CD14-positive monocyte (primary cell): ENCODE measurements around the gene MOB3A. TPM values are rescaled to one million over a fixed set of nuclear protein-coding genes. Genes with fewer than 3 reads are reported as not detected.

Experiments
- DNase-seq, 3 donors: peaks; one replicate each; pipeline ENCODE4 v3.0.0-alpha.2; 2011 to 2022
- H2AFZ ChIP-seq: 2 replicates; pipeline ENCODE4 v1.6.0; 2012; ENCODE audit warnings: mild to moderate bottlenecking, low read depth, low read length, inconsistent platforms; ENCODE audit not compliant: insufficient read depth, poor library complexity, severe bottlenecking
- H3K27ac ChIP-seq, 2 donors: 1 replicate in 1 of 2; 2 replicates in 1 of 2; pipeline ENCODE4 v1.5.1; 2012 to 2013; ENCODE audit warnings: low read length in 2 of 2, control low read depth in 1 of 2, inconsistent platforms in 1 of 2, low read depth in 1 of 2, mild to moderate bottlenecking in 1 of 2
- H3K27me3 ChIP-seq, 2 donors: one replicate each; pipeline versions ENCODE4 v1.6.0 to v1.6.1; 2011 to 2013; ENCODE audit warnings: low read length in 2 of 2; ENCODE audit not compliant: control insufficient read depth in 2 of 2, insufficient read depth in 2 of 2
- H3K36me3 ChIP-seq, 2 donors: replicated peaks in 1 of 2; 1 replicate in 1 of 2; 2 replicates in 1 of 2; pipeline versions ENCODE4 v1.5.1 to v1.6.1; 2012 to 2013; ENCODE audit warnings: low read length in 2 of 2, control low read depth in 1 of 2, inconsistent platforms in 1 of 2, mild to moderate bottlenecking in 1 of 2; ENCODE audit not compliant: insufficient read depth in 2 of 2, control insufficient read depth in 1 of 2
- H3K4me1 ChIP-seq, 2 donors: 1 replicate in 1 of 2; 2 replicates in 1 of 2; pipeline versions ENCODE4 v1.5.1 to v1.6.1; 2012 to 2013; ENCODE audit warnings: low read length in 2 of 2, control low read depth in 1 of 2, inconsistent platforms in 1 of 2, mild to moderate bottlenecking in 1 of 2, moderate library complexity in 1 of 2; ENCODE audit not compliant: insufficient read depth in 2 of 2, control insufficient read depth in 1 of 2
- H3K4me2 ChIP-seq: replicated peaks from 2 replicates; pipeline ENCODE3; 2012; ENCODE audit warnings: low read length, moderate library complexity, mild to moderate bottlenecking; ENCODE audit not compliant: poor library complexity, severe bottlenecking; ENCODE audit errors: extremely low read depth
- H3K4me3 ChIP-seq, 3 experiments: fragments of 200-600 bp in 1 of 3; sonication (generic) in 1 of 3; replicated peaks in 1 of 3; 1 replicate in 2 of 3; 2 replicates in 1 of 3; pipeline ENCODE4 v1.5.1; 2011 to 2013; ENCODE audit warnings: low read length in 3 of 3, mild to moderate bottlenecking in 3 of 3, control low read depth in 2 of 3, low read depth in 2 of 3, inconsistent platforms in 1 of 3, moderate library complexity in 1 of 3
- H3K79me2 ChIP-seq: 2 replicates; pipeline ENCODE4 v1.6.0; 2012; ENCODE audit warnings: mild to moderate bottlenecking, control low read depth, inconsistent platforms, low read length, moderate library complexity; ENCODE audit not compliant: insufficient read depth
- H3K9ac ChIP-seq: 2 replicates; pipeline ENCODE4 v1.6.0; 2017; ENCODE audit warnings: low read length, mild to moderate bottlenecking; ENCODE audit not compliant: insufficient read depth, poor library complexity, severe bottlenecking
- H3K9me3 ChIP-seq, 2 donors: replicated peaks in 1 of 2; 1 replicate in 1 of 2; 2 replicates in 1 of 2; pipeline versions ENCODE4 v1.5.1 to v1.6.1; 2012 to 2013; ENCODE audit warnings: low read length in 2 of 2, control low read depth in 1 of 2; ENCODE audit not compliant: control insufficient read depth in 1 of 2, insufficient read depth in 1 of 2
- H4K20me1 ChIP-seq: 2 replicates; pipeline ENCODE4 v1.6.0; 2012; ENCODE audit warnings: mild to moderate bottlenecking, low read length, control low read depth, moderate library complexity; ENCODE audit not compliant: insufficient read depth
- H3K27ac Mint-ChIP-seq, 7 donors: one replicate each; pipeline ENCODE4 v1.8.0; 2020; ENCODE audit warnings: mild to moderate bottlenecking in 7 of 7, mixed read lengths in 7 of 7, moderate library complexity in 6 of 7, inconsistent platforms in 2 of 7
- H3K27me3 Mint-ChIP-seq, 3 donors: one replicate each; pipeline ENCODE4 v1.8.0; 2021 to 2022; ENCODE audit warnings: low read depth in 3 of 3, mild to moderate bottlenecking in 3 of 3, mixed read lengths in 3 of 3, moderate library complexity in 3 of 3, inconsistent platforms in 1 of 3
- H3K36me3 Mint-ChIP-seq, 2 donors: one replicate each; pipeline ENCODE4 v1.8.0; 2020; ENCODE audit warnings: mixed read lengths in 2 of 2, inconsistent platforms in 1 of 2, mild to moderate bottlenecking in 1 of 2
- H3K4me1 Mint-ChIP-seq: one replicate; pipeline ENCODE4 v1.8.0; 2020; ENCODE audit warnings: mild to moderate bottlenecking, mixed read lengths
- H3K4me3 Mint-ChIP-seq, 2 donors: one replicate each; pipeline ENCODE4 v1.8.0; 2020; ENCODE audit warnings: mild to moderate bottlenecking in 2 of 2, mixed read lengths in 2 of 2, moderate library complexity in 1 of 2
- H3K9me3 Mint-ChIP-seq, 7 donors: one replicate each; pipeline ENCODE4 v1.8.0; 2020 to 2022; ENCODE audit warnings: mixed read lengths in 7 of 7, mild to moderate bottlenecking in 6 of 7, moderate library complexity in 6 of 7, inconsistent platforms in 2 of 7
- CTCF ChIP-seq: fragments of 200-600 bp; IDR thresholded peaks from one replicate; pipeline ENCODE4 v1.8.0; 2022; ENCODE audit warnings: antibody characterized with exemption, mild to moderate bottlenecking
- WGBS: methylation state at CpG from one replicate; pipeline ENCODE4 v1.1.5; 2013; ENCODE audit warnings: missing lambda C conversion rate; ENCODE audit not compliant: insufficient coverage; 5-methylcytosine and 5-hydroxymethylcytosine counted together
- intact Hi-C, 2 donors: fragments of 100-400 bp; cut with micrococcal nuclease; formaldehyde crosslinking; loops; one replicate each; pipeline versions ENCODE4 v1.15.0 to v1.15.1; 2023
- polyA plus RNA-seq, 3 donors: library from polyadenylated mRNA; depleted of rRNA in 1 of 3; unstranded in 2 of 3; stranded (reverse) in 1 of 3; fragments of 300-500 nt in 2 of 3; fragments of >200 nt in 1 of 3; fragmentation: Illumina TruSeq in 2 of 3; gene quantifications; 1 replicate in 2 of 3; 2 replicates in 1 of 3; pipeline ENCODE4 v1.2.3, GENCODE V29; 2012 to 2021

MOB3A gene
- polyA plus RNA-seq, 3 donors = 60.5 to 179 (median 96.3) TPM

DNA sequence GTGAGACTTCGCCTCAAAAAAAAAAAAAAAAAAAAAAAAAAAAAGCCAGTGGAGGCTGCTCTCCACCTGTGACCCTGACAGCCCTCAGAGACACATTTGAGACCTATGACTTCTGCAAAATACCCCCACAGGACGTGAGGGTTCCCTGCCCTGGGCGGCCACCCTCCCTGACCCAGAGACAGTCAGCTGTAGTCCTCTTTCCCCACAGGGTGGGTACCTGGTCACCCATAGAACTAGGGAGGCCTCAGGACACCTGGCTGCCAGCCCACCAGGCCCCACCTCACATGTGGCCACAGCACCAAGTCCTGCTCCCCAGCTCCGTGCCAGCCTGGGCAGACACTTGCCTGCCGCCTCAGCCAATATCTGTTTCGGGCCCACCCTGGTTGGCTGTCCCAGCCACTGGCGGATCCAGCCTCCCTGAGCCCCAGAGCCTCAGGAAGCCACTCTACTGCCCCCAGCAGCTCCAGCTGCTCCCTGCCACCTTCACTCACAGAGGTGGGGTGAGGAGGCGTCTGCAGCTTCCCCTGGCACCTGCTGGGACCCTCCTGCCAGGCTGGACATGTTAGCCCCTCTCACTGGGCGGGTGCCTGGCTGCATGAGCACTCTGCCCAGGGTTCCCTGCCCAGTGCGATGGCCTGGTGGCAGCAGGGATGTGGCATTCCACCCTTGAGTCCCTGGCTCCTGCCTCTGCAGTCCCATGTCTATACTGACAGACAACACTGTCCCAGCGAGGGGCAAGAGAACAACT, 52.0 kb downstream of the MOB3A start:
- H3K27me3 ChIP-seq = no peaks in the 10 kb centered on the region
- Mint-ChIP-seq H3K36me3 (peaks cover 29 to 63% of the 10 kb centered on the region in 2 donors), H3K4me1 (peaks cover 43% of the 10 kb centered on the region), H3K9me3 (no peaks in the 10 kb centered on the region), H3K27ac (peak overlapping the region; percentile 73 to 94 (median 89)), H3K4me3 (no peak overlapping the region), H3K27me3 (peaks cover 0 to 2% (median 0%) of the 10 kb centered on the region in 3 donors)
- H3K9ac ChIP-seq = no peak overlapping the region
- H2AFZ ChIP-seq = no peak overlapping the region
- H3K27ac ChIP-seq = peak overlapping the region; percentile 67 to 70
- intact Hi-C loops = loop anchor here in 1 of 2 donors (10.0 kb wide), 1 partner anchor 149 kb away; no protein-coding TSS in a partner anchor
- no peaks in the 10 kb centered on the region for H3K9me3 ChIP-seq
- H3K36me3 ChIP-seq = peaks cover 77% of the 10 kb centered on the region in 2 donors
- 79% methylated on average over 9 of the region's 11 CpGs for WGBS
- H3K79me2 ChIP-seq = peaks cover 65% of the 10 kb centered on the region
- no peak overlapping the region for H3K4me3 ChIP-seq
- TF ChIP-seq CTCF = no peak
- H3K4me1 ChIP-seq = peaks cover 37 to 48% of the 10 kb centered on the region in 2 donors
- peaks cover 88% of the 10 kb centered on the region for H4K20me1 ChIP-seq
- no peak overlapping the region for H3K4me2 ChIP-seq
- DNase-seq = no peak

DNA sequence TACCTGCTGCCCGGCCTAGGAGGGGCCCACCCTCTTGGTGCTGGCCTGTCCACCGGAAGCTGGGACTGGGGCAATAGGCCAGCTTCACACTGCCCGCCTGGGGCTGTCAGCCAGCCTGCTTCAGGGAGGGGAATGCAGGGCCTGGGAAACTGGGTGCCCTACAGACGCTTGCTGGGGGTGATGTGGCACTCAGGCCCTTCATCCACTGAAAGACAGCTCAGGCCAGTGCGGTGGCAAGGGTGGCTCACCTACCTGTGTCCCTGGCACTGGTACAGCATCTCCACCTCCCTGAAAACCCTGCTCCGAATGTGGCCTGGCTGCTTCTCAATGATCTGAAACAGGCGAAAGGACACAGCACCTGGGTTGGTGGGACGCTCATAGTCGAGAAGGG, 52.9 kb downstream of the MOB3A start:
- peaks cover 88% of the 10 kb centered on the region for H4K20me1 ChIP-seq
- peak overlapping the region in 1 of 3 experiments; percentile 66 for H3K4me3 ChIP-seq
- peaks cover 35% of the 10 kb centered on the region for H3K4me1 Mint-ChIP-seq
- no peaks in the 10 kb centered on the region for H3K27me3 ChIP-seq
- H3K9me3 Mint-ChIP-seq = no peaks in the 10 kb centered on the region
- DNase-seq = no peak
- H3K36me3 Mint-ChIP-seq = peaks cover 33 to 68% of the 10 kb centered on the region in 2 donors
- WGBS = 86% methylated on average over 9 of the region's 9 CpGs
- H3K79me2 ChIP-seq = peaks cover 56% of the 10 kb centered on the region
- peak overlapping the region; percentile 75 for H3K4me2 ChIP-seq
- TF ChIP-seq CTCF = no peak
- H3K36me3 ChIP-seq = peaks cover 78 to 82% of the 10 kb centered on the region in 2 donors
- H3K27ac ChIP-seq = peak overlapping the region; percentile 70 to 95
- peaks cover 0 to 2% (median 0%) of the 10 kb centered on the region in 3 donors for H3K27me3 Mint-ChIP-seq
- no peaks in the 10 kb centered on the region for H3K9me3 ChIP-seq
- peaks cover 29 to 39% of the 10 kb centered on the region in 2 donors for H3K4me1 ChIP-seq
- intact Hi-C loops = loop anchor here in 1 of 2 donors (10.0 kb wide), 1 partner anchor 148 kb away; no protein-coding TSS in a partner anchor
- no peak overlapping the region for H2AFZ ChIP-seq
- peak overlapping the region; percentile 78 to 94 (median 91) for H3K27ac Mint-ChIP-seq
- H3K9ac ChIP-seq = peak overlapping the region; percentile 81
- H3K4me3 Mint-ChIP-seq = peak overlapping the region in 1 of 2 donors; percentile 24
